Lung (tissue), 12 donors: ENCODE results near the gene HDDC3. TPM values are rescaled to one million over a fixed set of nuclear protein-coding genes. Genes with fewer than 3 reads are reported as not detected.

Source experiments
- ATAC-seq: fragments of 200-7000 bp; cut with Tn5 transposase; one replicate; pipeline ENCODE4 v1.9.1; 2020; ENCODE audit warnings: moderate number of reproducible peaks; ENCODE audit not compliant: insufficient read depth, low FRiP score
- DNase-seq, 3 donors: peaks; one replicate each; pipeline ENCODE4 v3.0.0-alpha.2; 2013 to 2017
- H3K27ac ChIP-seq, 2 donors: one replicate each; pipeline ENCODE4 v1.5.1; 2013; ENCODE audit warnings: mild to moderate bottlenecking in 2 of 2, moderate library complexity in 2 of 2, control low read depth in 1 of 2, inconsistent platforms in 1 of 2, low read depth in 1 of 2, low read length in 1 of 2
- H3K27me3 ChIP-seq, 3 donors: one replicate each; pipeline ENCODE4 v1.5.1; 2013; ENCODE audit warnings: low read length in 2 of 3; ENCODE audit not compliant: control insufficient read depth in 3 of 3, insufficient read depth in 3 of 3
- H3K36me3 ChIP-seq, 4 donors: one replicate each; pipeline ENCODE4 v1.5.1; 2013; ENCODE audit warnings: low read length in 4 of 4, mild to moderate bottlenecking in 1 of 4, moderate library complexity in 1 of 4; ENCODE audit not compliant: control insufficient read depth in 4 of 4, insufficient read depth in 4 of 4
- H3K4me1 ChIP-seq, 5 donors: one replicate each; pipeline ENCODE4 v1.5.1; 2013; ENCODE audit warnings: low read length in 5 of 5, mild to moderate bottlenecking in 2 of 5, moderate library complexity in 1 of 5; ENCODE audit not compliant: control insufficient read depth in 5 of 5, insufficient read depth in 5 of 5
- H3K4me3 ChIP-seq: one replicate; pipeline ENCODE4 v1.5.1; 2013; ENCODE audit warnings: mild to moderate bottlenecking, control low read depth, moderate library complexity
- H3K9ac ChIP-seq, 2 donors: one replicate each; pipeline ENCODE4 v1.5.1; 2013; ENCODE audit warnings: low read length in 2 of 2, control low read depth in 1 of 2; ENCODE audit not compliant: insufficient read depth in 1 of 2
- H3K9me3 ChIP-seq, 4 donors: one replicate each; pipeline ENCODE4 v1.5.1; 2013; ENCODE audit warnings: low read length in 3 of 4, mild to moderate bottlenecking in 1 of 4, moderate library complexity in 1 of 4; ENCODE audit not compliant: control insufficient read depth in 4 of 4, insufficient read depth in 3 of 4
- WGBS, 2 donors: extraction: QIAGEN DNeasy Blood & Tissue Kit; methylation state at CpG; one replicate each; pipeline ENCODE4 v1.1.7; 2013; 5-methylcytosine and 5-hydroxymethylcytosine counted together
- polyA plus RNA-seq, 2 donors: library from polyadenylated mRNA; stranded (reverse); fragments of 200-250 nt; gene quantifications; one replicate each; pipeline ENCODE4 v1.2.1, GENCODE V29; 2013
- total RNA-seq, 2 donors: library from RNA; depleted of rRNA in 1 of 2; stranded (reverse); fragments of >200 nt in 1 of 2; gene quantifications; one replicate each; pipeline ENCODE4 v1.2.1, GENCODE V29; 2014 to 2021
- TF ChIP-seq, protein P1 (sequence below): IDR thresholded peaks from 2 replicates; pipeline ENCODE4 v1.5.1; 2012; ENCODE audit warnings: mild to moderate bottlenecking; ENCODE audit errors: control extremely low read depth, extremely low read depth
- donor health status: control.
- donor health status: control.
- donor health status: Bipolar disorder and iron deficiency.
- donor health status: healthy.
- donor health status: DM: yes; HTN: yes; CAD: no.

HDDC3 gene
- total and polyA plus RNA-seq, 4 donors = 12.7 to 19.6 (median 16.5) TPM

DNA sequence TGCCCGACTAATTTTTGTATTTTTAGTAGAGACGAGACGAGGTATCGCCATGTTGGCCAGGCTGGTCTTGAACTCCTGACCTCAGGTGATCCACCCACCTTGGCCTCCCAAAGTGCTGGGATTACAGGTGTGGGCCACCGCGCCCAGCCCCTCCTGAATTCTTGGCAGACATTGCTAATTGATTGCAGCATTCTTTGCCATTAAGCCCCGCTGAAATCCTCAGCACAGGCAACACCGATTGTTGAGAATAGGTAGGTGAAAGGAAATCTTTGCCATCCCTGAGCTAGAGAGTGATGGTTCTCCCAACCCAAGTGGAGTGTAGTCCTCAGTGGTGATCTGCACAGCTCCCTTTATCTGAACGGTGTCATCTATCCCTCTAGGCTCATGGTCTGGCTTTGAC, 27.6 kb downstream of the HDDC3 start:
- WGBS, 2 donors = 94 to 97% methylated on average over 9 of the region's 9 CpGs
- Histone ChIP-seq H3K9ac (no peak overlapping the region), H3K27me3 (no peaks in the 10 kb centered on the region), H3K36me3 (peaks cover 4 to 36% (median 20%) of the 10 kb centered on the region in 4 donors), H3K27ac (no peak overlapping the region), H3K4me1 (peaks cover 0 to 10% (median 3%) of the 10 kb centered on the region in 5 donors), H3K9me3 (no peaks in the 10 kb centered on the region), H3K4me3 (no peak overlapping the region)
- TF ChIP-seq, protein P1, sequence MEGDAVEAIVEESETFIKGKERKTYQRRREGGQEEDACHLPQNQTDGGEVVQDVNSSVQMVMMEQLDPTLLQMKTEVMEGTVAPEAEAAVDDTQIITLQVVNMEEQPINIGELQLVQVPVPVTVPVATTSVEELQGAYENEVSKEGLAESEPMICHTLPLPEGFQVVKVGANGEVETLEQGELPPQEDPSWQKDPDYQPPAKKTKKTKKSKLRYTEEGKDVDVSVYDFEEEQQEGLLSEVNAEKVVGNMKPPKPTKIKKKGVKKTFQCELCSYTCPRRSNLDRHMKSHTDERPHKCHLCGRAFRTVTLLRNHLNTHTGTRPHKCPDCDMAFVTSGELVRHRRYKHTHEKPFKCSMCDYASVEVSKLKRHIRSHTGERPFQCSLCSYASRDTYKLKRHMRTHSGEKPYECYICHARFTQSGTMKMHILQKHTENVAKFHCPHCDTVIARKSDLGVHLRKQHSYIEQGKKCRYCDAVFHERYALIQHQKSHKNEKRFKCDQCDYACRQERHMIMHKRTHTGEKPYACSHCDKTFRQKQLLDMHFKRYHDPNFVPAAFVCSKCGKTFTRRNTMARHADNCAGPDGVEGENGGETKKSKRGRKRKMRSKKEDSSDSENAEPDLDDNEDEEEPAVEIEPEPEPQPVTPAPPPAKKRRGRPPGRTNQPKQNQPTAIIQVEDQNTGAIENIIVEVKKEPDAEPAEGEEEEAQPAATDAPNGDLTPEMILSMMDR = no peak
- ATAC-seq = no peak
- DNase-seq = no peak

DNA sequence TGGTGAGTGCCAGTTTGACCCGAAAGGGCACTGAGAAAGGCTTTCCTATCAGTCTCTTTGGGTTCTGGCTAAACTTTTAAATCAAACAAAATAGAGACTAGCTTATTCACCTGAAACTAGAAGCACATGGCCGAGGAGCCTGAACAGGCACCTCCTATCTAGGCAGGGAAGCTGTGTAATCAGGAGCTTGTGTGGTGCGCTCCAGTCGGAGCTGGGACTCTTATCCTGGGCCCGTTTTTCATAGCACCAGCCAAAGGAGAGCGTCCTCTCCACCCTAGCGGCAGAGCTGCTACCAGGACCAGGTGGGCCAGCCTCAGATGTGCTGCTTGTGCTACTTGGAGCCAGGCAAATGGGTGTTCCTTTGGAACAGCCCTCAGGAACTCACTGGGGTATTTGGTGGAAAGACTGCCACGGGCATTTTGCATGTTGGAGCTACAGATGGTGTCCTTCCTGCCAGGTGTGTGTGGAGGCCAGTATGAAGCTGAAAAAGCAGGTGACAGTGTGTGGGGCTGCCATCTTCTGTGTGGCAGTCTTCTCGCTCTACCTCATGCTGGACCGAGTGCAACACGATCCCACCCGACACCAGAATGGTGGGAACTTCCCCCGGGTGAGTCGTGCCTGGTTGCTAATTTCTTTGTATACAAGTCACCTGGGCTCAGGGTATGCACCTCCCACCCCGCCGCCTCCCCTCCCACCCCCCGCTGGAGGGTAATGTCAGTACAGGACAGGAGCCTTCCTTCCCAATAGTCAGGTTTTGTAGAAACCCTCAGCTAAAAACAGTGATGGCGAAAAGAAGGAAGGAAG, 28.4 kb downstream of the HDDC3 start:
- Histone ChIP-seq H3K9ac (peak overlapping the region in 1 of 2 donors; percentile 70), H3K27ac (peak overlapping the region; percentile 30 to 94), H3K27me3 (no peaks in the 10 kb centered on the region), H3K36me3 (peaks cover 4 to 30% (median 20%) of the 10 kb centered on the region in 4 donors), H3K4me3 (no peak overlapping the region), H3K9me3 (no peaks in the 10 kb centered on the region), H3K4me1 (peaks cover 0 to 10% (median 3%) of the 10 kb centered on the region in 5 donors)
- TF ChIP-seq, protein P1 = no peak
- ATAC-seq = no peak
- 74 to 79% methylated on average over 18 of the region's 18 CpGs for WGBS, 2 donors
- DNase-seq = peak in 2 of 3 donors; percentile 15 to 35

DNA sequence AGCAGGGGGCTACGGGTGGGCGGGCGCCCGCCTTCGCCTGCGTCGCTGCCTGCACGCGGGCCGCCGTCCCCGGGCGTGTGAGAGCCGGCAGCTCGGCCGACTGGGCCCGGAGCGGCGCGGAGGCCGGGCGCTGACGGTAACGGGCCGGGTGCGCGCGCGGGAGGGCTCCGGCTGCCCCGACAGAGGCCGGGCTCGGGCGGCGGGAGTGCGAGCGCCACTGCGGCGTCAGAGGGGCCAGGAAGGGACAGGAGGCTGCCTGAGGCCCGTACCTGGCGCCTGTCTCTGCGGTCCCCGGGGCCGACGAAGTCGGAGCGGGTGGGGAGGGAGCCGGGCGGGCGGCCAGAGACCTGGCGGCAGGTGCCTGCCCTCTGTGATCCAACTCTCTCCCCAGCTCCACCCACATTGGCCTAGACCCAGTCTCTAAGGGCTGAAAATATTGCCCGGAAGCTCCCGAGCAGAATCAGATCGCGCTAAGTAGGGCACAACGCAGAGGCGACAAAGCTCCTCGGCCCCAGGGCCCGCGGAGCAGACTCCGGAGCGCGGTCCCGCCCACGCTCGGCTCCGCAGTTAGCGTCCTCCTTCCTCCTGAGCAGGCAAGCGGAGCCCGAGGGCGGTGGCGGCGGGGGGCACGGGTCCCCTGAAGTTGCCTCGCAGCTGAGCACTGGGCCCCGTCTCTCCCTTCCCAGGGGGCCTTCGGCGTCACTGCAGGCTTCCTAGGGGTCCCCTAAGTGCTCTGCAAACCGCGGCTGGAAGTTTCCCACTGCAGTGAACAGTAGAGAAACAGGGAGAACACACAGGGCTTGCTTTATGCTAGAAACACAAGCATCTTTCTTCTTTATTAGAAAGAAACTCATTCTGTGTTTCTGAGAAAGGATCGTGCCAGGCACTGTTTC, 29.3 kb downstream of the HDDC3 start, which contains the start of gene MAN2A2:
Gene MAN2A2, plus strand, starts transcription at position 463 of the 893 bp plus-strand sequence. CDS start 906 bp downstream, outside the sequence.
- ATAC-seq = peak; percentile 56
- Histone ChIP-seq H3K27ac (peak within 1 kb of the TSS; percentile 94 to 95), H3K36me3 (peaks cover 4 to 29% (median 20%) of the 10 kb centered on the region in 4 donors), H3K9ac (peak within 1 kb of the TSS; percentile 41 to 81), H3K4me1 (peaks cover 0 to 10% (median 3%) of the 10 kb centered on the region in 5 donors), H3K9me3 (no peaks in the 10 kb centered on the region), H3K4me3 (peak within 1 kb of the TSS; percentile 80), H3K27me3 (no peaks in the 10 kb centered on the region)
- peak; percentile 61 to 66 (median 63) for DNase-seq
- TF ChIP-seq, protein P1 = no peak
- 0 to 1% methylated on average over 69 to 81 of the region's 81 CpGs for WGBS, 2 donors
